GM12864 (cell line): ENCODE data around the gene MAPRE3.

Experiments used
- DNase-seq: peaks from one replicate; pipeline ENCODE4 v3.0.0-alpha.2; 2011; ENCODE audit warnings: low read depth
- H3K4me3 ChIP-seq: 2 replicates; pipeline ENCODE4 v1.5.1; 2011; ENCODE audit warnings: mild to moderate bottlenecking, low read depth, low read length, control low read depth
- CTCF ChIP-seq: IDR thresholded peaks from 2 replicates; pipeline ENCODE4 v1.5.1; 2011; ENCODE audit warnings: low read depth, mild to moderate bottlenecking, moderate library complexity, low read length, control low read depth, inconsistent platforms; ENCODE audit errors: missing control alignments

Gene MAPRE3

DNA sequence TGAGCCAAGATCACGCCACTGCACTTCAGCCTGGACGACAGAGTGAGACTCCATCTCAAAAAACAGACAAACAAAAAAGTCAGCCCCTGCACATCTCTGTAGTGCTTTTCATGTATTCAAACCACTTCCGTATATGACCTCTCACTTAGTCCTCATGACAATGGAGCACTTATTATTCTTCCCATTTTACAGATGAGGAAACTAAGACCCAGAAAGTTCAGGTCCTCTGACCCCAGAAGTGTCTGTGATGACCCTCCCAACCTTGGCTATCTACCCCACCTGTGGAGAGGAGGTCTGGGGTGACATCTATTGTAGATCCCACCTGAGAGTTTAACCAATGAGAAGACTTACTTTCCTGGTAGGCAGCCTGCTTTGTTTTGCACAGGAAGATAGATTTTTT lies 21.6 kb upstream of the MAPRE3 start:
- H3K4me3 ChIP-seq, result no peak overlapping the region
- no peak for DNase-seq
- no peak for TF ChIP-seq CTCF

- no peak for TF ChIP-seq CTCF
- no peak overlapping the region for H3K4me3 ChIP-seq
- no peak for DNase-seq
Observed at GRCh38 chr2:26950246-26950645, 20.2 kb upstream of the MAPRE3 start.

- H3K4me3 ChIP-seq, result no peak overlapping the region
- no peak for TF ChIP-seq CTCF
- DNase-seq, result no peak
Observed at GRCh38 chr2:26951236-26951635, 19.2 kb upstream of the MAPRE3 start.

DNA sequence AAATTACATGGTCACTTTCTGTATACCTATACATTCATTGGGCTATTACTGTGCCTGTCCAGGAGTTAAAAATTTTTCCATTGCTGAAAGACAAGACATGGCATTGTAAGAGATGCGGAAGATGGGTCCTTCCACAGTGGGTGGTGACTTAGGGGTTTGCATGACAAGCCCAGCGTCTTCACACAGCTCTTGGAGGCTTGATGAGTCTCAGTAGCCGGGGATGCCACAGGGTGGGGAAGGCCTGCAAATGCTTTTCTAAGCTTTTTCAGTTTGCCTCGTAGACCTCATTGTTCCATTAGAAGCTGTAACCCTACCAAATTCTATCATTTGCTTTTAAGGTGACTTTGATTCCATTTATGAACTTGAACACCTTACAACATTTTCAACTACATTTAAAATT lies 18.1 kb upstream of the MAPRE3 start:
- no peak for DNase-seq
- TF ChIP-seq CTCF, result no peak
- H3K4me3 ChIP-seq, result no peak overlapping the region

DNA sequence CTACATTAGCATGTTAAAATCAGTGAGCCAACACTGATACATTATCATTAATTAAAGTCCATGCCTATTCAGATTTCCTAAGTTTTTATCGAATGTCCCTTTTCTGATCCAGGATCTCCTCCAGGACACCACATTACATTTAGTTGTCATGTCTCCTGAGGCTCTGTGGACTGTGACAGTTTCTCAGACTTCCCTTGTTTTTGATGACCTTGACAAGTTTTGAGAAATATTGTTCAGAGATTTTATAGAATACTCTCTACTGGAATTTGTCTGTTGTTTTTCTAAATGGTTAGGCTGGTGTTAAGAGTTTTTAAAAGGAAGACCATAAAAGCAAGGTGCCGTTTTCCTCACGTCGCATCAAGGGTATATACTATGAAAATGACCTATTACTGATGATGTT lies 16.3 kb upstream of the MAPRE3 start:
- no peak for TF ChIP-seq CTCF

DNA sequence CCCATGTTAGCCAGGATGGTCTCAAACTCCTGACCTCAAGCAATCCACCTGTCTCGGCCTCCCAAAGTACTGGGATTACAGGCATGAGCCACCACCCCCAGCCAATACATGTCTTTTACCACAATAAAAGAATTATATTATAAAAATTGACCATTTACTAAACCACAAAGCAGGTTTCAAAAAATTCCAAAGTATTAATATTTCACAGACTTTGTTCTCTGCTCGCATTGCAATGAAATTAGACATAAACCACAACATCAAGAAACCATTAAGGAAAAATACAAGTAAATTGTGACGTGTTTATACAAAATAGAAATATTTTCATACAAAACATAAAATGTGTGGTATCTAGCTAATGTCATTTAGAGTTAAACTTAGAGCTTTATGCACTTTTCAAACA lies 13.4 kb upstream of the MAPRE3 start:
- TF ChIP-seq CTCF, result no peak

More for the DNA sequence above, 16.3 kb upstream of the MAPRE3 start:
- no peak for DNase-seq
- H3K4me3 ChIP-seq, result no peak overlapping the region

GRCh38 chr2:26957534-26957933 lies 12.9 kb upstream of the MAPRE3 start:
- DNase-seq, result no peak
- TF ChIP-seq CTCF, result no peak
- no peak overlapping the region for H3K4me3 ChIP-seq

More for the DNA sequence above, 13.4 kb upstream of the MAPRE3 start:
- H3K4me3 ChIP-seq, result no peak overlapping the region
- no peak for DNase-seq
